Stimulated activated CD4-positive, alpha-beta T cell treated with anti-CD3 and anti-CD28 coated beads, Interleukin-12 subunit alpha, Interleukin-12 subunit beta, amount 100 ng/mL, for 24 hours (primary cell): ENCODE results near the gene POMGNT1.

Source experiments
- DNase-seq, 2 experiments: peaks; one replicate each; pipeline ENCODE4 v3.0.0-alpha.2; 2020; ENCODE audit warnings: low read depth in 2 of 2

POMGNT1 gene

DNA sequence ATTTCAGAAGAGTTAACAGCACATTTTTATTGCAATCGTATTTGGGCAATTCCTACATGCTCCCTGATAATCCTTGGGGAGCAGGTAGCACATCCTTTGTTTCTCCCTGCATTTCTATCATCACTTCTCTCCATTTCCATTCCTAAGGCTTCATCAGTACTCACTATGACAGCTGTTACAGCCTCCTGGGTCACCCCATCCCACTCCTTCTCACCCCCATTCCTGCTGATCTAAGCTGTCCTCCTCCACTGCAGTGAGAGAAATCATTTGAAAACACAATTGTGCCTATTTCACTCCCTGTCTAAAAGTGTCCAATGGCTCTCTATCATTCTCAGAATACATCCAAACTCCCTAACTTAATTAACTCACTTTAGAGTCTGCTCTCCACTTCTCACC lies 40.3 kb downstream of the POMGNT1 start:
- no peak for DNase-seq

DNA sequence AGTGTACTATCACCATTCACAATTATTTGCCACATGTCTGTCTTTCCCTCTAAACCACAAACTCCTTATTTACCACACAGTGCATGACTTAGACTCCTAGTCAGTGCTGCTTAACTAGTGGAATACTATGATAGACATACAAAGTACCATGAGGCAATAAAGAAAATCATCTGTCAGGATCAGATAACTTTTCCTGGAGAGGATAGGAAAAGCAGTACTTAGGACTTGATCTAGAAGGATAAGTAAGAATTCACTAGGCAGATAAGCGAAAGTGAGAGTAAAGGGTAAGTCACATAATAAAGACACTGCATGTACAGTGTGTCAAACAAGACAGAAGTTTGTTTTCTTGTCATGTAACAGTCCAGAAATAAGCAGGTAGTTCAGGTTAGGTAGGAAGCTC lies 44.5 kb downstream of the POMGNT1 start:
- DNase-seq: no peak

DNA sequence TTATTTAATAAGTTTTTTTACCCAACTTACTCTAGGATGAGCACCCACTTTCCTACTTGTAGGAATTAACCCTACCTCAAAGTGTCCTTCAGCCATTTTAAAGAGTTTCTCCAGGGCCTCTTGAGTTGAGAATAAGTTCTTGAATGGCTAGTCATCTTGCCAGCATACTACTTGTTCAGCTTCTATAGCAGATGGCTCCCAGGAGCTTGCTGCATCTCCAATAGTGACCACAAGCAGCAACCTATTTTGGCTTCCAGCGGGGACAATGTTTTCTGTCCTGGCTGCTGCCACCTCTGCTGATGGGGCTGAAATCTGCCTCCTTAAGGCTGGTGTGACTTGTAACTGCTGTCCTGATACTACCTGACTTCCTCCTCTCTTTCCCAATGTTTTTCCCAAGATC lies 45.0 kb downstream of the POMGNT1 start:
- DNase-seq: no peak

DNA sequence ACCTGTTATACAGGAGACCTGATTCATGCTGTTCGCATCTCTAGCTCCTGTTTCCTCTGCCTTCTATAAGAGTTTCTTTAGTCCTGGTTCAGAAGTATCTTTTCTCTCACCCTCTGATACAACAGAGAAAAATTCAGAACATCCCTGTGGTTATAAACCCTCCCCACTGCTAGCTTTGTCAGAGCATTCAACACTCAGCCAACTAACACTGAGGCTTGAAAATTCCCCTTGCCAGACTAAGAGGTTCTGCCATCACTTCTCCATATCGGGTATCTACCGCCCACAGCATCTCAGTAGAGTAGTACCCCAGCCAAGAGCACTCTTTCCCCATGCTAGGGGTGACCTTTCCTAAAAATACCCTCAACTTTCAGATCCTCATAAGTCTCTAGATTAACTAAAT lies 46.2 kb downstream of the POMGNT1 start:
- DNase-seq: no peak

GRCh38 chr1:46150085-46150484 lies 48.1 kb downstream of the POMGNT1 start:
- DNase-seq: no peak

GRCh38 chr1:46148318-46148717 lies 49.9 kb downstream of the POMGNT1 start:
- no peak for DNase-seq
